PC-3 (cell line): ENCODE data around the gene PPCDC. TPM values are rescaled to one million over a fixed set of nuclear protein-coding genes. Genes with fewer than 3 reads are reported as not detected.

ENCODE experiments used
- ATAC-seq: fragments of 200-7000 bp; cut with Tn5 transposase; 2 replicates; pipeline ENCODE4 v1.9.1; 2020; ENCODE audit warnings: mild to moderate bottlenecking, moderate library complexity
- BruUV-seq: library from RNA; stranded (reverse); fragments of 400-500 nt; replicated peaks from 2 replicates; lab custom pipeline; 2021; lab: Mats Ljungman, UMichigan
- CTCF ChIA-PET: fragments of 300-600 bp; sonication (Branson Sonifier 250); formaldehyde crosslinking; loops from one replicate; lab custom pipeline; 2022; ENCODE audit warnings: antibody characterized with exemption; lab: Charles Lee
- POLR2A ChIA-PET: fragments of 300-600 bp; sonication (Branson Sonifier 250); formaldehyde crosslinking; loops from one replicate; lab custom pipeline; 2022; ENCODE audit warnings: antibody characterized with exemption; ENCODE audit not compliant: unreplicated experiment; lab: Charles Lee
- DNase-seq: peaks from one replicate; pipeline ENCODE4 v3.0.0-alpha.2; 2015
- H2AFZ ChIP-seq: fragments of 300-600 bp; sonication (generic); 2 replicates; pipeline ENCODE4 v1.6.0; 2016; ENCODE audit warnings: antibody characterized with exemption, low read length
- H3F3A ChIP-seq: fragments of 300-600 bp; sonication (generic); one replicate; pipeline ENCODE4 v1.6.0; 2017; ENCODE audit warnings: antibody characterized with exemption, low read length, control low read depth, mild to moderate bottlenecking; ENCODE audit not compliant: unreplicated experiment
- H3K27ac ChIP-seq: fragments of 300-600 bp; sonication (generic); 2 replicates; pipeline ENCODE4 v1.5.1; 2016; ENCODE audit warnings: mild to moderate bottlenecking, low read length
- H3K27me3 ChIP-seq: fragments of 300-600 bp; sonication (generic); 2 replicates; pipeline ENCODE4 v1.6.1; 2016; ENCODE audit warnings: low read length, mixed read lengths
- H3K36me3 ChIP-seq: fragments of 300-600 bp; sonication (generic); 2 replicates; pipeline ENCODE4 v1.6.1; 2016; ENCODE audit warnings: low read depth, mixed run types, low read length, mixed read lengths
- H3K4me1 ChIP-seq: fragments of 300-600 bp; sonication (generic); 2 replicates; pipeline ENCODE4 v1.5.1; 2016; ENCODE audit warnings: low read length; ENCODE audit not compliant: insufficient read depth
- H3K4me2 ChIP-seq: fragments of 300-600 bp; sonication (generic); 2 replicates; pipeline ENCODE4 v1.6.0; 2016; ENCODE audit warnings: low read length
- H3K4me3 ChIP-seq: fragments of 300-600 bp; sonication (generic); 2 replicates; pipeline ENCODE4 v1.5.1; 2016; ENCODE audit warnings: mild to moderate bottlenecking, low read length, mixed read lengths
- H3K79me2 ChIP-seq: fragments of 300-600 bp; sonication (generic); 2 replicates; pipeline ENCODE4 v1.6.1; 2017; ENCODE audit warnings: low read length, mixed read lengths
- H3K9ac ChIP-seq: fragments of 300-600 bp; sonication (generic); 2 replicates; pipeline ENCODE4 v1.6.0; 2016; ENCODE audit warnings: mild to moderate bottlenecking, low read length
- H3K9me2 ChIP-seq: fragments of 300-600 bp; sonication (generic); replicated peaks from 2 replicates; pipeline ENCODE4 v1.6.1; 2016; ENCODE audit warnings: mixed run types, low read length, mixed read lengths
- H3K9me3 ChIP-seq: fragments of 300-600 bp; sonication (generic); 2 replicates; pipeline ENCODE4 v1.6.1; 2016; ENCODE audit warnings: low read length, mixed read lengths
- H4K20me1 ChIP-seq: fragments of 300-600 bp; sonication (generic); 2 replicates; pipeline ENCODE4 v1.6.1; 2016; ENCODE audit warnings: low read length, mixed read lengths
- CTCF ChIP-seq: fragments of 300-600 bp; sonication (generic); conservative IDR thresholded peaks from 2 replicates; pipeline ENCODE4 v1.5.1; 2017; ENCODE audit warnings: antibody characterized with exemption, low read depth, mild to moderate bottlenecking, low read length
- EZH2 ChIP-seq: fragments of 300-600 bp; sonication (generic); IDR thresholded peaks from one replicate; pipeline ENCODE4 v1.6.1; 2017; ENCODE audit warnings: antibody characterized with exemption, mild to moderate bottlenecking, low read length; ENCODE audit not compliant: unreplicated experiment
- EZH2phosphoT487 ChIP-seq: fragments of 300-600 bp; sonication (generic); IDR thresholded peaks from 2 replicates; pipeline ENCODE4 v1.6.1; 2018; ENCODE audit warnings: mild to moderate bottlenecking, antibody characterized with exemption, low read length, borderline replicate concordance
- intact Hi-C: fragments of 100-400 bp; cut with micrococcal nuclease; formaldehyde crosslinking; loops from 2 replicates; pipeline ENCODE4 v1.9.0; 2023
- total RNA-seq: library from RNA; depleted of rRNA; stranded (reverse); fragments of >200 nt; gene quantifications from 2 replicates; pipeline ENCODE4 v1.2.3, GENCODE V29; 2014

The PPCDC gene
- total RNA-seq, 1 experiment from 2014 or later = 31.5 TPM

GRCh38 chr15:75034615-75035014 is 11.2 kb downstream of the PPCDC start:
- POLR2A ChIA-PET = no interaction called here
- DNase-seq (no peak), ATAC-seq (no peak)
- no peak for TF ChIP-seq EZH2phosphoT487
- TF ChIP-seq CTCF = no peak
- TF ChIP-seq EZH2 = no peak
- H3K4me1 ChIP-seq = peaks cover 38% of the 10 kb centered on the region
- H3K9me2 ChIP-seq = no peaks in the 10 kb centered on the region
- H3K27me3 ChIP-seq = no peaks in the 10 kb centered on the region
- intact Hi-C loops = no loop called here
- H4K20me1 ChIP-seq = no peaks in the 10 kb centered on the region
- H3F3A ChIP-seq = no peaks in the 10 kb centered on the region
- H3K4me3 ChIP-seq = no peak overlapping the region
- H2AFZ ChIP-seq = no peak overlapping the region
- 0 out of 2 replicates have a peak, but pooled peaks cover 5% of the 10 kb centered on the region for H3K36me3 ChIP-seq
- no peaks in the 10 kb centered on the region for H3K9me3 ChIP-seq
- no TSS peak for BruUV-seq
- no peak overlapping the region for H3K27ac ChIP-seq
- H3K4me2 ChIP-seq = no peak overlapping the region
- H3K79me2 ChIP-seq = 0 out of 2 replicates have a peak, but pooled peaks cover 15% of the 10 kb centered on the region
- CTCF ChIA-PET = no interaction called here
- no peak overlapping the region for H3K9ac ChIP-seq

GRCh38 chr15:75036212-75036616 is 12.8 kb downstream of the PPCDC start:
- Histone ChIP-seq H3K36me3 (0 out of 2 replicates have a peak, but pooled peaks cover 5% of the 10 kb centered on the region), H3K9me2 (no peaks in the 10 kb centered on the region), H3K4me2 (peak overlapping the region; percentile 41; the same call in 1 of the 2 replicates), H3K79me2 (0 out of 2 replicates have a peak, but pooled peaks cover 15% of the 10 kb centered on the region), H3K4me1 (peaks cover 30% of the 10 kb centered on the region), H2AFZ (no peak overlapping the region), H3K27ac (peak overlapping the region; percentile 48), H3K27me3 (no peaks in the 10 kb centered on the region), H4K20me1 (no peaks in the 10 kb centered on the region), H3K4me3 (no peak overlapping the region), H3K9me3 (no peaks in the 10 kb centered on the region), H3F3A (no peaks in the 10 kb centered on the region), H3K9ac (no peak overlapping the region)
- no TSS peak for BruUV-seq
- peak; percentile 64 for ATAC-seq
- ChIA-PET POLR2A (no interaction called here), CTCF (no interaction called here)
- peak; percentile 83 for DNase-seq
- intact Hi-C loops = no loop called here
- TF ChIP-seq CTCF (no peak), EZH2 (no peak)

- intact Hi-C loops = no loop called here
- H3K4me3 ChIP-seq = no peak overlapping the region
- 0 out of 2 replicates have a peak, but pooled peaks cover 5% of the 10 kb centered on the region for H3K36me3 ChIP-seq
- no peaks in the 10 kb centered on the region for H4K20me1 ChIP-seq
- no peaks in the 10 kb centered on the region for H3K9me3 ChIP-seq
- no peak for ATAC-seq
- no peaks in the 10 kb centered on the region for H3F3A ChIP-seq
- no peak overlapping the region for H2AFZ ChIP-seq
- 0 out of 2 replicates have a peak, but pooled peaks cover 10% of the 10 kb centered on the region for H3K79me2 ChIP-seq
- BruUV-seq = no TSS peak
- no peak overlapping the region for H3K9ac ChIP-seq
- ChIA-PET CTCF (no interaction called here), POLR2A (no interaction called here)
- no peak overlapping the region for H3K27ac ChIP-seq
- peak overlapping the region; percentile 13; the same call in 1 of the 2 replicates for H3K4me2 ChIP-seq
- no peak for DNase-seq
- H3K4me1 ChIP-seq = peaks cover 32% of the 10 kb centered on the region
- H3K9me2 ChIP-seq = no peaks in the 10 kb centered on the region
- no peaks in the 10 kb centered on the region for H3K27me3 ChIP-seq
- TF ChIP-seq EZH2phosphoT487 = no peak
- TF ChIP-seq EZH2 = no peak
- no peak for TF ChIP-seq CTCF
Measured at GRCh38 chr15:75037685-75038084, 14.3 kb downstream of the PPCDC start.
